ENCODE results near the gene GAS7.

GAS7 gene

DNA sequence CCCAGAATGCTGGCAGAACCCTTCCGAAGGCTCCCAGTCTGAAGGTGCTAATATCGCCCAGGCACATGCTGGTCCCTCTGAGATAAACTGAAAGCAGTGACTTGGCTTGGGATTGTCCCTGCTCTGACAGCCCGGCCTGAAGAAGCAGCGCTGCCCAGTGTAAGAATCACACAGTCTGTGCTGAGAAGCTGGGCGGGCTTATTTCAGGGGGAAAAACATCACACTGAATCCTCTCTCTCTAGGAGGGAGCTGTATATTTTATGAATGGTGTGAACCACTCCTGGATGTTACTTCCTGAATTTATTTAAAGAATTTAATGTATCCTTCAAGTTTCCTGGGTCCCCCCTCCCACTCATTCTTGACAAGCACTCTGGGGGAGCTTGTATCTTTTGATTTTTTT, 36.3 kb downstream of the GAS7 start:
- TF ChIP-seq, protein P1, sequence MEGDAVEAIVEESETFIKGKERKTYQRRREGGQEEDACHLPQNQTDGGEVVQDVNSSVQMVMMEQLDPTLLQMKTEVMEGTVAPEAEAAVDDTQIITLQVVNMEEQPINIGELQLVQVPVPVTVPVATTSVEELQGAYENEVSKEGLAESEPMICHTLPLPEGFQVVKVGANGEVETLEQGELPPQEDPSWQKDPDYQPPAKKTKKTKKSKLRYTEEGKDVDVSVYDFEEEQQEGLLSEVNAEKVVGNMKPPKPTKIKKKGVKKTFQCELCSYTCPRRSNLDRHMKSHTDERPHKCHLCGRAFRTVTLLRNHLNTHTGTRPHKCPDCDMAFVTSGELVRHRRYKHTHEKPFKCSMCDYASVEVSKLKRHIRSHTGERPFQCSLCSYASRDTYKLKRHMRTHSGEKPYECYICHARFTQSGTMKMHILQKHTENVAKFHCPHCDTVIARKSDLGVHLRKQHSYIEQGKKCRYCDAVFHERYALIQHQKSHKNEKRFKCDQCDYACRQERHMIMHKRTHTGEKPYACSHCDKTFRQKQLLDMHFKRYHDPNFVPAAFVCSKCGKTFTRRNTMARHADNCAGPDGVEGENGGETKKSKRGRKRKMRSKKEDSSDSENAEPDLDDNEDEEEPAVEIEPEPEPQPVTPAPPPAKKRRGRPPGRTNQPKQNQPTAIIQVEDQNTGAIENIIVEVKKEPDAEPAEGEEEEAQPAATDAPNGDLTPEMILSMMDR (conservative IDR thresholded peaks at IDR 0.05; ENCODE audit: low read length): no peak
- H3K4me3 ChIP-seq (ENCODE audit: low read length): no peak overlapping the region
- no peak for DNase-seq (ENCODE audit: low read depth)

DNA sequence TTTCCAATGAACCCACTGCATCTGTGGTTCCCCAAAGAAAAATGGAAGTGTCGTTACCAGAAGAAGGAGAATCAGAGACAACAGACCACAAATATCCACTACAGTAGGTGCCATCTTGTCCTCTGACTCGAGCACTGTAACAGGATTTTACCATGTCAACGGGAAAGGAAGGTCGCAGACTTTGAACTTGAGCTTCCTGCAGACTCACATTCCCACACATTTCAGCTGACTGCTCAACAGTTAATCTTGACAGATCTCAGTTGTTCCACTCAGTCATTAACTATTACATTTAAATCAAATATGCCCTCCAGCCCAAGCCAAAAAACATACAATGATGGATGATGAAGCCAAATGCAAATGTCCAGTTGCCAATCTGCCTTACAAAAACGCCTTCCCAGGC, 37.0 kb downstream of the GAS7 start:
- no peak overlapping the region for H3K4me3 ChIP-seq (ENCODE audit: low read length)
- DNase-seq (ENCODE audit: low read depth): no peak
- TF ChIP-seq, protein P1 (conservative IDR thresholded peaks at IDR 0.05; ENCODE audit: low read length): no peak

DNA sequence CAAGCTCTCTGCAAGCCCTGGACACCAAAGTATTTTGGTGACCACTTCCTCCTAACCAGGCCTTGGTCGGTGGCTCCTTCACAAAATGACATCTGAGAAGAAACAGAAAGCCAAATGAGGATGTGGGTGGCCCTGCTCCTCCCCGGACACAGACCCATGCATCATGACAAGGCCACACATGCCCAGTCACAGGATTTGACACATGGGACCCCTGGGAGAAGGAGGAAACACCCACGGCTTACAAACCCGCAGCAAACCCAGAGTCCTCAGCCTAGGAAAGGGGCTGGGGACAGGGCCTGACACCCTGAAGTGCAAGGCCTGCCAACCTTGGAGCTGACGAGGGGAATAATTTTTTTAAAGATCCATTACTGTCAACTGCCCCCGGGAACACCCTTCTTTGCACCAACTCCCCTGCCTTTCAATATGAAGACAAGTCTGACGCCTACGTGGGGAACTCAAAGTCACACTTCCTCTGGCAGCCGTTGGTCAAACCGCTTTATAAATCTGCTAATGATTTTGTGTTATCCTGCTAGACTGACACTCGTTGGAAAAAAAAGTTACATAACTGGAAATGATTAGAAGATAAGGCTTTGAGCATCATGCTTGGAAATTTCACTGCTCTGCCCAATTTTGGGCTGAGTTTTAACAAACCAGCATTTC, 41.3 kb downstream of the GAS7 start:
- no peak overlapping the region for H3K4me3 ChIP-seq (ENCODE audit: low read length)
- TF ChIP-seq, protein P1 (conservative IDR thresholded peaks at IDR 0.05; ENCODE audit: low read length): no peak
- DNase-seq (ENCODE audit: low read depth): no peak

DNA sequence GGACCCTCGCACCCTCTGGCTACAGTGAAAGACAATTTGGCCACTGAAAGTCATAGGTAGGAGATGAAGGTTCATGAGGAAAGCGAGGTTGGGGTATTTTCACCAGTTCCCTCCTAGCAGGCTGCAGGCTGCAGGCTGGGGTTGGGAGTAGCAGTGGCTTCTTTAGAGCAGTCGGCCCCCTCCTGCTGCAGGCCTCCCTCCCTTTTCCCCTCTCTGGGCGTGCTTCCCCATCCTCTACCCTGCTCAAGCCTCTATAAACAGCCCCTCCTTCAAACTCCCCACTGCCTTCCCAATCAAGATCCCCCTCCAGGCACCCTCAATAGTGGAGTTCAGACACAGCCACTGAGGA, 41.8 kb downstream of the GAS7 start:
- TF ChIP-seq, protein P1 (conservative IDR thresholded peaks at IDR 0.05; ENCODE audit: low read length): no peak
- no peak for DNase-seq (ENCODE audit: low read depth)
- H3K4me3 ChIP-seq (ENCODE audit: low read length): no peak overlapping the region

DNA sequence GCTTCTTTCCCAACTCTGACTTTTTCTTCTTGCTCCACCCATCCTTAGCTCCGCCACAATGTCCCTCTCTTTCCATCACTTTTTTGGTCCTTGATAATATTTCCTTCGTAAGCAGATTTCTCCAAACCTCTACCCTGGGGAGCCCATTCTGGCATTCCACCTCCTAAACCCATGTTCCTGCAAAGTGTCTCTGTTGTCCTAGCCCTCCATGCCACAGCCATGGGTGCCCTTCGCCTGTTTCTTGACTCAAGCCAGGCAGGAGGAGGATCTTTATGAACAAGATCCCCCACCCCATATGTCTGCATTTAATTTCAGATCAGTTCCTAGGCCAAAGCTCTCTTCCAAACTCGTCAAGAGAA, 42.4 kb downstream of the GAS7 start:
- TF ChIP-seq, protein P1 (conservative IDR thresholded peaks at IDR 0.05; ENCODE audit: low read length): no peak
- H3K4me3 ChIP-seq (ENCODE audit: low read length): no peak overlapping the region
- DNase-seq (ENCODE audit: low read depth): no peak

DNA sequence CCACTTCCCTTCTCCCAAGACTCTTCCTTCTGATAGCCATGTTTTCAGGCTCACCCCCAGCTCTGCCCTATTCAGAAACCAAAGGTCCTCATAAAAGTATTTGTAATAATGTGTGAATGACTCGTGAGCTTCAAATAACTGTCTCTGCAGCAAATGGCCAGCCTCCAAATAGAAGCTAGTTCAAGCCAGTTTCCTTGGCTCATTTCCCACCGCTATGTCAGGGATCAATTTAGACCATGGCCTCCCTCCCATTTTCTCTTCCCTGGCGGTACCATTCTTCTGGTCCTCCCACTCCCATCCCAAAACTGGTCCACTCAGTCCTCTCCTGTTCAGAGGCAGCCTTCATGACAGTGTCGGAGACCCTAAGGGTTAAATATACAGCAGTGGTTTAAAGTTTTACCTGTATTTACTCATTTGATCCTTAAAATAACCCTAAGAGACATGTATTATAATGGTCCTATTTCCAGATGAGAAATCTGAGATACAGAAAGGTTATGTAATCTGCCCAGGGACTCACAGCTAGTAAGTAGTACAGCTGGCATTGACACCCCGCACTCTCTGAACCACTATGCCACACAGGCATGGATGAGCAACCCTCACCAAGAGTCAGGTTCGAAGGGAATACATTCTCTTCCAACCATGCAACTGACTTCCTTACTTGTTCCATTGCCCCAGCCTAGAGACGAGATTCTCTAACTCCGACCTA, 42.9 kb downstream of the GAS7 start:
- H3K4me3 ChIP-seq (ENCODE audit: low read length): no peak overlapping the region
- DNase-seq (ENCODE audit: low read depth): peak; percentile 65
- TF ChIP-seq, protein P1 (conservative IDR thresholded peaks at IDR 0.05; ENCODE audit: low read length): no peak

Measured in AG10803 (cell line).